Measurements from ENCODE around the gene XIRP2.
"Not testable (repeated sequence)": the region's sequence is repeated elsewhere in the genome, so short reads cannot be mapped to it uniquely, and the experiment has no call there.

The XIRP2 gene

DNA sequence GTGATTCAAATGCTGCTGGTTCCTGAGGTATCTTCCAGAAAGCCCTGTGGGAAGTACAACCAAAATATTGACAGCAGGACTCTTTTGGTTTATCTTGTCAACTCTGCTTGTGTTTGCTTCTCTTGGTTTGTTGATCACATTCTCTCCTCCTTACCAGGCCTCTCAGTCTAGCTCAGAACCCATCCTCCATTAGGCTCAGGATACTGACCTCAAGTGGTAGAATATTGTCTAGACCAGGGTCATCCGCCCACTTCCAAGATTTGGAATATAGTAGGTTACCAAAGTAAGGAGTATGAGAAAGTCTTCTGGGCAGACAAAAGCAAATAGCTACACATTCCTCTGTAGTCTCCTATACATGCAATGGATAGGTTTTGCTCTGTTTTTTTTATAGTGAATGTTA, 56.6 kb downstream of the XIRP2 start:
- DNase-seq: no peak

GRCh38 chr2:166957686-166958085, 69.4 kb downstream of the XIRP2 start:
- no peak for DNase-seq

DNA sequence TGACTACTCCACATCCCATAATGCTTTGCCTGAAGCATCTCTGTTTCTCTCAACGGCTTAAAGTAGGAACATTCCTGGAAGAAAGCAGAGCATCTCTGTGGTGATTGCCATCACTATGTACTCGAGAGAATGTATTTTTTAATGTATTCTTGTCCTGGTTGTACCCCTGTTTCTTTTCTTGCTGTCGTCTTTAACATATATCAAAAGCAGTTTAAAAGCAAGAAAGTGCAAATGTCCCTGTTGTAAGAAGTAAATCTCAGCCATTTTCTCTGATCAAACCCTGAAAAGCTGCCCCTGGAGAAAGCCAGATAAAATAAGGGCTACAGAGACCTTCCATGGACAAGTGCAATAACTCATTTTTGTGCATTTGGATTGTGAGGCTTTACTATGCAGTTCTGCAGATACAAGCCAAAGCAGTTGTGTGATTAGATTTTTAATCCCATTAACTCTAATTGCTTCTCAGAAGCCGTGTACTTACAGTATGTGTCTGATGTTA, 70.8 kb downstream of the XIRP2 start:
- DNase-seq: peak; percentile 11

GRCh38 chr2:166959556-166959955, 71.3 kb downstream of the XIRP2 start:
- DNase-seq: no peak

- no peak for DNase-seq
Observed at GRCh38 chr2:166960702-166961270, 72.5 kb downstream of the XIRP2 start.

DNA sequence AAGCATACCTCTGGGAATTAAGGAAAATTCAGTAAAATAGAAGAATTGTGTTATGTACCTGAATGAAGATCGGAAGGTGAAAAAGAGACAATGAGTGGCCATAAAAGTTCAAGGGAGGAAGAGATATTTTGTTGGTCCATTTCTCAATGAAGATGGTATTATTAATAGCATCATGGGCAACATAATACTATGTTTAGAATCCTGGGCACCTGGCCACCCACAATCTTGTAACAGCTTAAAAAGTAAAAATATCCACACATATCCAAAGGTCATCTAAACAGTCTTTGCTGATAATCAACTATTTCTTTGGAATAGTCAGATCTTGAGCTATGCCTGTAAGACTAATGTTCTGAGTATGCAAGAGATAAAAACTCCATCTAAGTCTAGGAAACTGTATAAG, 73.7 kb downstream of the XIRP2 start:
- DNase-seq: no peak

- no peak for DNase-seq
Observed at GRCh38 chr2:166969486-166969885, 81.2 kb downstream of the XIRP2 start.

- no peak for DNase-seq
Observed at GRCh38 chr2:166972002-166972401, 83.7 kb downstream of the XIRP2 start.

GRCh38 chr2:166972418-166972817, 84.1 kb downstream of the XIRP2 start:
- DNase-seq: no peak

- no peak for DNase-seq
Observed at GRCh38 chr2:166984188-166984587, 95.9 kb downstream of the XIRP2 start.

DNA sequence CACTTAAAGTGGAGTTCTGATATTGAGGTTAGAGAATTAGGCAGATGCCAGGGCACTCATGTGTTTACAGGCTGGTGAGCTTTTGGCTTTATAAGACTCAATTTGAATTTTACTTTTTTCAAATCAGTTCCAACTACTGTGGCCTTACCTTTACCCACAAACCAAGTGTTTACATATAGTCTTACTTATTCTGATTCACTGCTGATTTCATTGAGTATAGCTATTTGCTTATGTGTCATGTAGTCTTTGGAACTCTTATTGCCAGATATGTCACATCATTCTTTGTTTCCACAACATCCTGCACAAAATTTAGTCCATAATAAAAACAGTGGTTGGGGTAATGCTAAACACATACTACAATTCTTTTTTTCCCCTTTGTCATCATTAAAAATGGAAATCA, 96.5 kb downstream of the XIRP2 start:
- no peak for DNase-seq

DNA sequence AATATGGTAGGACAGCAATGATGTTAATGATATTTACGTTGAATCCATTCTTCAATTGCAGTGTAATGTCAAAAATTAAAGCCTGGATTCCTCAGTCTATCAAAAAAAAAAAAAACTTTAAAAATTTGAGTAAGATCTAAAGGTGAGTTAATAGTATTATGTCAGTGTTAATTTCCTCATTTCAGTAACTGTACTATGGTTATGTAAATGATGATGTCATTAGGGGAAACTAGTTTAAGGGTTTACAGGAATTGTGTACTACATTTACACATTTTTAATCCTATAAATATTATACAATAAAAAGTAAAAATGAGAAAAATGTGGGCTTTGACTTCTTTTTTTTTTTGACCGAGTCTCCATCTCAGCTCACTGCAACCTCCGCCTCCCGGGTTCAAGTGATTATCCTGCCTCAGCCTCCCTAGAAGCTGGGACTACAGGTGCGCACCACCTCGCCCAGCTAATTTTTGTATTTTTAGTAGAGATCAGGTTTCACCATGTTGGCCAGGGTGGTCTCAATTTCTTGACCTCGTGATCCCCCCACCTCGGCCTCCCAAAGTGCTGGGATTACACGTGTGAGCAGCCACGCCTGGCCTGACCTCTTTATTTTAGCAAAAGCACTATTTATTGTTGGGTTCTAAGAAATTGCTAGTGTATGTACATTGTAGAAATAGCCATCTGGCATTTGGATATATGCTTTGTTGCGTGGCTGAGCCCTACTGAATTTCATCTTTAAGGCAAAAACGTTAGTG, 106.5 kb downstream of the XIRP2 start:
- DNase-seq: no peak

DNA sequence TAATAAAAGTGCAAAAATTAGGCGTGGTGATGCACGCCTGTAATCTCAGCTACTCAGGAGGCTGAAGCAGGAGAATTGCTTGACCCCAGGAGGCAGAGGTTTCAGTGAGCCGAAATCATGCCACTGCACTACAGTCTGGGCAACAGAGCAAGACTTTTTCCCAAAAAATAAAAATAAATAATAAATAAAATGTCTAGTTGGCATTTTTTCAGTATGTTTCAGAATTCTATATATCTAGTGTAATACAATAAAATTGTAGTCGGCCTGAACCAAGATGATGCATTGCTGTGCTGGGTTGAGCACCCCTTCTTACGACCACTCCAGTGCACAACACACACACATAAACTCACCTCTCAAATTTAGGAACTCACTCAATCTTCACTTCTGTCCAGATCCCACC, 108.2 kb downstream of the XIRP2 start:
- no peak for DNase-seq

GRCh38 chr2:167001165-167001564, 112.9 kb downstream of the XIRP2 start:
- DNase-seq: no peak

GRCh38 chr2:167005096-167005495, 116.8 kb downstream of the XIRP2 start:
- no peak for DNase-seq

DNA sequence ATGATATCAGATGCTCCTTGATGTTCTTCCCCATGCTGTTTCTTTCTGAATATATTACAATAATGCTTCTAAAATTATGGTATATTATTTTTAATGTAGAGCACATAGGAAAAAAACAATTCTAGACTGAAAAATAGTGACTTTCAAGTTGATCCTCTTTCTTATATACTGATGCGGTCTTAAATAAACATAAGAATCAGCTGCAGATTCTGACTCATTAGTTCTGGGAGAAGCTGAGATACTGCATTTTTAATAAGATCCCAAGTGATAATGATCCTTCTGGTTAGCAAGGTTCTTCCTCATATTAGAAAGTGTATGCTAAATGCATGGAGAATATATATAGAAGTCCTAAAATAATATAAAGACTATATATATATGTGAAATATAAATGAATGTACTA, 124.9 kb downstream of the XIRP2 start:
- no peak for DNase-seq

- no peak for DNase-seq
Observed at GRCh38 chr2:167015806-167016205, 127.5 kb downstream of the XIRP2 start.

DNA sequence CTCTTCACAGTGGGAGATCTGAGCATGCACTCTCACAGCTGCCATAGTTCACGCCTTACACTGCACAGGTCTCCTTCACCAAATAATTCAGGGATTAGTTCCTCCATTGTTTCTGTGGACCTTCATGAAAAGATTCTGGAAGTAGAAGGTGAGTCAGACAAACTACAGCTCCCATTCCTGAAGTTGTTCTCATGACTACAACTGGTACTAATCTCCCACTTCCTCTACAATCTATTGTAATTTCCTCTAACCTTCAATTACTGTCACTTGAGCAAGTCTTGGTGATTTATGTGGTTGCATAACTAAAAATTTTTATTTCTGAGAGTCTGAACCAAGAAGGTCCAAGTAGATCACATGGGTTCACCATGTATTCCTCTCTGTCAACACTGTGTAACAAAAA, 128.7 kb downstream of the XIRP2 start:
- DNase-seq: no peak

DNA sequence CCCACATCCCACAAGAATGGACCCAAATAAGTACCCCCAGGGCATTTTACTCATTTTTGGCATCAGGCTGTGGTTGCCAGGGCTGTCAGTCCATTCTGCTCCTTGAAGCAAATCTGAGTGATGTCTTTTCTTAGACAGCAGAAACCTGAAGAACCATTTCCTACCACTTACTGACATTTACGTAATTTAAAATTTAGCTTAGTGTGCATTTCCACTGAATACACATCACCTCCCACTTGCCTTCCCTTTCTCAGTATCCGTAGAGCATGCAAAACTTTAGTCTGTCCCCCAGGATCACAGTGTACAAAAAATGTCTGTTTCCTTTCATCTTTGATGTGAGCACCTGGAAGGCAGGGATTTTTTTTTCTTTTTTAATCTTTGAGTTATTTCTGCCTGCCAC, 130.3 kb downstream of the XIRP2 start:
- no peak for DNase-seq

- DNase-seq: no peak
Observed at GRCh38 chr2:167028503-167028902, 140.2 kb downstream of the XIRP2 start.

- not testable (repeated sequence) for DNase-seq
Observed at GRCh38 chr2:167034976-167035375, 146.7 kb downstream of the XIRP2 start.

DNA sequence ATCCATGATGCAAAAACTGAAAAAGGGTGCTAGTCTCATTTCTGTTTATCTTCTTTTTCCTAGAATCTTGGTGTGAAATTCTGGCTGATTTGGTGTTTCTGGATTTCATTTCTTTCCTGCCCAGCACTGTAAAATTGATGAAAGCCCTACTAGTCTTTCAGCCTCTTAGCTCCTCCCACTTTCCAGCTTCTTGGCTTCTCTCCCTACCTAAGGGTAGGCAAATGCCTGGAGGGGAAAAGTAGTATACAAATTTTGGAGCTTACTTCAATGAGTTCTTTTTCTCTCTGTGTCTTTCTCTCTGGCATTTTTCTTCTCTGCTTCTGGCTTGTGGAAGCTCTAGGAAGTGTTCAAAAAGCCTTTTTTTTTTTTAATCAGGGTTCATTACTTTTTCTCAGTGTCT, 160.5 kb downstream of the XIRP2 start:
- DNase-seq: no peak

DNA sequence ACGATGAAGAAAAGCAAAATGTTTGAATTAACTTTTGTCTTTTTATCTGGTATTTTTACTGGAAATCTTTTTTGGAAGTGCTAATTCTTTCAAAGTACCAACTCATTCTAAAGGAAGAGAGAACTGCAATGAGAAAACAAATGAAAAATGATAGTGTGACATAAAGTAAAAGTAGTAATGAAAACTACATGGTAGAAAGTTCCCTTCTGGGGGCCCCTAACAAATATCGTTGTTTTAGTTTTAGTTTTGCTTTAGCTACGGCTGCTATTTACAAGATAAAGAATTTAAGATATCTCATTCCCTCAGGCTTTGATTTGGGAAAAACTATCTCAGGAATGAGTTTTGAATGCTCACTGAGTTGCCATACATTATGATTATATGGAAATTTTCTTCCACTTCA, 161.4 kb downstream of the XIRP2 start:
- DNase-seq: no peak

DNA sequence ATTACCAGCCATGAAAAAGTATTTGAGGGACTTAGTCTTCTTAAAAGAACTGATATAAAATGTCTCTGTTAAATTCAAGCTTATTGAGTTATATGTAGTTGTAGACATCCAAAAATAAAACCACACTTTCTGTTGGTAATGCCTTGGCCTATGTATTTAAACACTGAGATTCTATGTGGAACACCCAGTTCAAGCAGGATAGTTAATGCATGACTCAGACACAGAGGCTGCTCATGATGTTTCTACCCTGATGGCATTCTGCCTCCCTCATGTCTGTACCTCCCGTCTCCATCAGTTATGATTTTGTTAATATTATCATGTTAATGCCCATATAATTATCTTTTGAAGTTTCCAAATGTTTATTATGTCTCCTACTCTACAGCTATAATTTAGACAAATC, 164.5 kb downstream of the XIRP2 start:
- DNase-seq: no peak

DNA sequence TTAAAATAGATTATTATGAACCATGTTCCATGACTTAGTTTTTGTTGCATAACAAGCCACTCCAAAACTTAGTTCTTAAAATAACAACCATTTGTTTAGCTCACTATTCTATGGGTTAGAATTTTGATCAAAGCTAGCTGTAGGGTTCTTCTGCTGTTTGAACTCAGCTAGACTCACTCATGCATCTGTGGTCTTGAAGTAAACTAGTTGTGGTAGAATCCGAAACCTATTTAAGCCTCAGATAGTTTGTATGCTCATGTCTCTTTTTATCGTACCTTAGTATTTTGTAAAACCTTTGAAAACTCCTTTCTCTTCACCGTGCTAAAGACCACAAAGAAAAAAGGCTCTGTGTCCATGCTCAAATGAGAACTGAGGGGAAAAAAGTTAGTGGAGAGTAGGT, 166.6 kb downstream of the XIRP2 start:
- no peak for DNase-seq

All from eye (tissue), 1 donor.